Measurements from ENCODE around the gene PRX. TPM values are rescaled to one million over a fixed set of nuclear protein-coding genes. Genes with fewer than 3 reads are reported as not detected.

The PRX gene, protein sequence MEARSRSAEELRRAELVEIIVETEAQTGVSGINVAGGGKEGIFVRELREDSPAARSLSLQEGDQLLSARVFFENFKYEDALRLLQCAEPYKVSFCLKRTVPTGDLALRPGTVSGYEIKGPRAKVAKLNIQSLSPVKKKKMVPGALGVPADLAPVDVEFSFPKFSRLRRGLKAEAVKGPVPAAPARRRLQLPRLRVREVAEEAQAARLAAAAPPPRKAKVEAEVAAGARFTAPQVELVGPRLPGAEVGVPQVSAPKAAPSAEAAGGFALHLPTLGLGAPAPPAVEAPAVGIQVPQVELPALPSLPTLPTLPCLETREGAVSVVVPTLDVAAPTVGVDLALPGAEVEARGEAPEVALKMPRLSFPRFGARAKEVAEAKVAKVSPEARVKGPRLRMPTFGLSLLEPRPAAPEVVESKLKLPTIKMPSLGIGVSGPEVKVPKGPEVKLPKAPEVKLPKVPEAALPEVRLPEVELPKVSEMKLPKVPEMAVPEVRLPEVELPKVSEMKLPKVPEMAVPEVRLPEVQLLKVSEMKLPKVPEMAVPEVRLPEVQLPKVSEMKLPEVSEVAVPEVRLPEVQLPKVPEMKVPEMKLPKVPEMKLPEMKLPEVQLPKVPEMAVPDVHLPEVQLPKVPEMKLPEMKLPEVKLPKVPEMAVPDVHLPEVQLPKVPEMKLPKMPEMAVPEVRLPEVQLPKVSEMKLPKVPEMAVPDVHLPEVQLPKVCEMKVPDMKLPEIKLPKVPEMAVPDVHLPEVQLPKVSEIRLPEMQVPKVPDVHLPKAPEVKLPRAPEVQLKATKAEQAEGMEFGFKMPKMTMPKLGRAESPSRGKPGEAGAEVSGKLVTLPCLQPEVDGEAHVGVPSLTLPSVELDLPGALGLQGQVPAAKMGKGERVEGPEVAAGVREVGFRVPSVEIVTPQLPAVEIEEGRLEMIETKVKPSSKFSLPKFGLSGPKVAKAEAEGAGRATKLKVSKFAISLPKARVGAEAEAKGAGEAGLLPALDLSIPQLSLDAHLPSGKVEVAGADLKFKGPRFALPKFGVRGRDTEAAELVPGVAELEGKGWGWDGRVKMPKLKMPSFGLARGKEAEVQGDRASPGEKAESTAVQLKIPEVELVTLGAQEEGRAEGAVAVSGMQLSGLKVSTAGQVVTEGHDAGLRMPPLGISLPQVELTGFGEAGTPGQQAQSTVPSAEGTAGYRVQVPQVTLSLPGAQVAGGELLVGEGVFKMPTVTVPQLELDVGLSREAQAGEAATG (N-terminal part only)
- total RNA-seq: 3.3 TPM

DNA sequence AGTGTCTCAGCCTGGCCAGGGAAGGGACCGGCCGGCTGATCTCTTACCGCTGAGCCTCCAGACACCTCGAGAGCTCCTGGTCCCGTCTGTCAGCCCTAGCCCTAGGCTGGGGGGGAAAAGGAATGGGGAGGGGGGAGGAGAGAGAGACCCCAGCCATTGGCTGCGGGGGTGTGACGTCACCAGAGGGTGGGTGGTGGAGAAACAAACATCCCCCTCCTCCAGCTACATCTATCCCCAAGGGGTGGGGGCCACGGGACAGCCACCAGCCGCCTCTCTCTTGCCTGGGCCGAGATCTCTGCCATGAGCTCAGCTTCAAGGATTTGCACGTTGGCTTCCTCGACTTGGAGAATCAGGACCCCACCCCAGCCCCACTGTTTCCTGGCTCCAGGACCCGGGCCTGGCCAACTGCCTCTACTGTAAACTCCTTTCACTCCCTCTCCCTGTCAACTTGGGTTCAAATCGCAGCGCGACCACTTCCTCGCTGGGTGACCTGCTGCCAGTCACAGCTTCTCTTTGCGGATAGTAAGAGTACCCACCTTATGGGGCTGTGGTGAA, at the start of gene PRX:
TSS of gene PRX (minus strand) at position 88 of the 555 bp plus-strand sequence. CDS start 5,446 bp downstream, outside the sequence.
- peaks cover 0 to 11% of the 10 kb centered on the region in 2 donors for H3K4me1 ChIP-seq
- no peak within 1 kb of the TSS for H3K27ac ChIP-seq
- intact Hi-C loops (cut with DNase I): no loop called here
- H3K9me3 ChIP-seq: no peaks in the 10 kb centered on the region
- H3K27me3 ChIP-seq: no peaks in the 10 kb centered on the region
- no peak for DNase-seq (ENCODE audit: low spot score in 2 of 2)
- TF ChIP-seq, protein P1, sequence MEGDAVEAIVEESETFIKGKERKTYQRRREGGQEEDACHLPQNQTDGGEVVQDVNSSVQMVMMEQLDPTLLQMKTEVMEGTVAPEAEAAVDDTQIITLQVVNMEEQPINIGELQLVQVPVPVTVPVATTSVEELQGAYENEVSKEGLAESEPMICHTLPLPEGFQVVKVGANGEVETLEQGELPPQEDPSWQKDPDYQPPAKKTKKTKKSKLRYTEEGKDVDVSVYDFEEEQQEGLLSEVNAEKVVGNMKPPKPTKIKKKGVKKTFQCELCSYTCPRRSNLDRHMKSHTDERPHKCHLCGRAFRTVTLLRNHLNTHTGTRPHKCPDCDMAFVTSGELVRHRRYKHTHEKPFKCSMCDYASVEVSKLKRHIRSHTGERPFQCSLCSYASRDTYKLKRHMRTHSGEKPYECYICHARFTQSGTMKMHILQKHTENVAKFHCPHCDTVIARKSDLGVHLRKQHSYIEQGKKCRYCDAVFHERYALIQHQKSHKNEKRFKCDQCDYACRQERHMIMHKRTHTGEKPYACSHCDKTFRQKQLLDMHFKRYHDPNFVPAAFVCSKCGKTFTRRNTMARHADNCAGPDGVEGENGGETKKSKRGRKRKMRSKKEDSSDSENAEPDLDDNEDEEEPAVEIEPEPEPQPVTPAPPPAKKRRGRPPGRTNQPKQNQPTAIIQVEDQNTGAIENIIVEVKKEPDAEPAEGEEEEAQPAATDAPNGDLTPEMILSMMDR (IDR thresholded peaks at IDR 0.05): no peak
- H3K4me3 ChIP-seq: no peak within 1 kb of the TSS
- H3K36me3 ChIP-seq: no peaks in the 10 kb centered on the region

DNA sequence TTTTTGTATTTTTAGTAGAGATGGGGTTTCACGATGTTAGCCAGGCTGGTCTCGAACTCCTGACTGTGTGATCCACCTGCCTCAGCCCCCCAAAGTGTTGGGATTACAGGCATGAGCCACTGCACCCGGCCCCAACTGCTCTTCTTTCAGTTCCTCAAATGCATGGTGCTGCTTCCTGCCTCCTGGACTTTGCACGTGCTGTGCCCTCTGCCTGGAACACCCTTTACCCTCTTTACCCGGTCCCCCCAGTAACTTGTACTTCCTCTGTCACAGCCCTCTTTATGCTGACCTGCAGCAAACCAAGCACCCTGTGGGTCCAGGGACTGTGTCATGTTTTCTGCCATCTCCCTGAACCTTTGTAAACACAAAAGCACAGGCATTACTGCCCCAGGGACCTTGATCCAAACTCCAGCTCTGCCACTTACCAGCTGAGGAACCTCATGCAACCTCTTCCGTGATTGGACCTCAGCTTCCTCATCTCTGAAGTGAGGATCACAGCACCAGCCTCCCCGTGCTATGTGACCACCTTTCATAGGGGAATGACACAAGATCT, 48.6 kb upstream of the PRX start:
- Histone ChIP-seq H3K36me3 (peaks cover 14 to 17% of the 10 kb centered on the region in 2 donors), H3K27me3 (no peaks in the 10 kb centered on the region), H3K9me3 (no peaks in the 10 kb centered on the region), H3K27ac (no peak overlapping the region), H3K4me3 (no peak overlapping the region), H3K4me1 (peaks cover 5 to 16% of the 10 kb centered on the region in 2 donors)
- intact Hi-C loops (cut with DNase I): loop anchor here (5.0 to 10.0 kb wide), 3 partner anchors 114 to 627 kb away; partner anchors contain the start of genes C19orf47, DYRK1B, MIA and PLD3
- peak in 1 of 2 donors; percentile 72 for DNase-seq (ENCODE audit: low spot score in 2 of 2)
- TF ChIP-seq, protein P1 (IDR thresholded peaks at IDR 0.05): no peak

DNA sequence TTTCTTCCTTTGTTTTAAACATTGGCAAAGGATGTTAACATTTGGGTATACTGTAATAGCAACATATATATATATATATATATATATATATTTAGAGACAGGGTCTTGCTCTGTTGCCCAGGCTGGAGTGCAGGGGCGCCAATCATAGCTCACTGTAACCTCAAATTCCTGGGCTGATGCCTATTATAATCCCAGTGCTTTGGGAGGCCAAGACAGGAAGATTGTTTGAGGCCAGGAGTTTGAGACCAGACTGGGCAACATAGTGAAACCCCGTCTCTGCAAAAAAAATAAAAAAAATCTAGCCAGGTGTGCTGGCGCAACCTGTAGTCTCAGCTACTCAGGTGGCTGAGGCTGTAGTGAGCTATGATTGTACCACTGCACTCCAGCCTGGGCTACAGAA, 47.0 kb upstream of the PRX start:
- DNase-seq (ENCODE audit: low spot score in 2 of 2): no peak
- Histone ChIP-seq H3K9me3 (no peaks in the 10 kb centered on the region), H3K4me3 (no peak overlapping the region), H3K36me3 (peaks cover 21 to 22% of the 10 kb centered on the region in 2 donors), H3K4me1 (peaks cover 5 to 16% of the 10 kb centered on the region in 2 donors), H3K27ac (no peak overlapping the region), H3K27me3 (no peaks in the 10 kb centered on the region)
- TF ChIP-seq, protein P1 (IDR thresholded peaks at IDR 0.05): no peak
- intact Hi-C loops (cut with DNase I): loop anchor here (5.0 to 10.0 kb wide), 3 partner anchors 113 to 625 kb away; partner anchors contain the start of genes C19orf47, DYRK1B, MIA and PLD3

DNA sequence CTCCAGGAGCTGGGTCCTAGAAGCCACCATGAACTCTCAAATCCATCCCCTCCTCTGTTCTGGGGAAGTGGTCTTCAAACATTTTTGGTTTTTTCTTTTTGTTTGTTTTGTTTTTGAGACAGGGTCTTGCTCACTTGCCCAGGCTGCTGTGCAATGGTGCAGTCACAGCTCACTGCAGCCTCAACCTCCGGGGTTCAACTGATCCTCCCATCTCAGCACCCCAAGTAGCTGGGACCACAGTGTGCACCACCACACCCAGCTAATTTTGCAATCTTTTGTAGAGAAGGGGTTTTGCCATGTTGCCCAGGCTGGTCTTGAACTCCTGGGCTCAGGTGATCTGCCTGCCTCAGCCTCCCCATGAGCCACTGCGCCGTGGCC, 45.4 kb upstream of the PRX start:
- TF ChIP-seq, protein P1 (IDR thresholded peaks at IDR 0.05): no peak
- Histone ChIP-seq H3K27ac (no peak overlapping the region), H3K4me1 (peaks cover 0 to 5% of the 10 kb centered on the region in 2 donors), H3K4me3 (no peak overlapping the region), H3K27me3 (no peaks in the 10 kb centered on the region), H3K36me3 (peaks cover 21 to 28% of the 10 kb centered on the region in 2 donors), H3K9me3 (no peaks in the 10 kb centered on the region)
- intact Hi-C loops (cut with DNase I): no loop called here
- DNase-seq (ENCODE audit: low spot score in 2 of 2): no peak

Data from ascending aorta (tissue), 2 donors.